ENCODE data around the gene RBM17.

- TF ChIP-seq POLR2A (IDR thresholded peaks at IDR 0.05; ENCODE audit: low read depth, low read length): no peak
- no peak for TF ChIP-seq POLR2AphosphoS5 (IDR thresholded peaks at IDR 0.05; ENCODE audit: low read depth, low read length)
Observed at GRCh38 chr10:6153845-6154244, 65.0 kb downstream of the RBM17 start.

Data from GM12891 (cell line).